Neutrophil (primary cell): ENCODE data around the gene FGF1.
A peak's percentile ranks its signal among the peaks of the same experiment; 100 is the strongest.

Experiments
- H3K27ac ChIP-seq: fragments of 200-600 bp; sonication (generic); 2 replicates; pipeline ENCODE4 v1.5.1; 2016; ENCODE audit warnings: mild to moderate bottlenecking, moderate library complexity
- H3K27me3 ChIP-seq: fragments of 200-600 bp; sonication (generic); 2 replicates; pipeline ENCODE4 v1.6.0; 2016; ENCODE audit warnings: mild to moderate bottlenecking
- H3K36me3 ChIP-seq: fragments of 200-600 bp; sonication (generic); 2 replicates; pipeline ENCODE4 v1.5.1; 2017
- H3K4me1 ChIP-seq, 2 experiments: fragments of 200-600 bp in 1 of 2; sonication (generic) in 1 of 2; 1 replicate in 1 of 2; 2 replicates in 1 of 2; pipeline versions ENCODE4 v1.5.1 to v1.6.1; 2013 to 2016; ENCODE audit warnings: low read depth in 1 of 2, low read length in 1 of 2, mild to moderate bottlenecking in 1 of 2, moderate library complexity in 1 of 2; ENCODE audit not compliant: control insufficient read depth in 1 of 2, insufficient read depth in 1 of 2
- H3K4me3 ChIP-seq, 2 experiments: fragments of 200-600 bp in 1 of 2; sonication (generic) in 1 of 2; 1 replicate in 1 of 2; 2 replicates in 1 of 2; pipeline ENCODE4 v1.5.1; 2013 to 2016; ENCODE audit warnings: low read depth in 1 of 2, low read length in 1 of 2, mild to moderate bottlenecking in 1 of 2, moderate library complexity in 1 of 2
- H3K9me3 ChIP-seq: fragments of 200-600 bp; sonication (generic); 2 replicates; pipeline ENCODE4 v1.5.1; 2016
- TF ChIP-seq, protein P1 (sequence below): fragments of 200-600 bp; sonication (generic); IDR thresholded peaks from 2 replicates; pipeline ENCODE4 v1.5.1; 2016; ENCODE audit warnings: antibody characterized with exemption

The FGF1 gene

GRCh38 chr5:142655339-142656267, 30.3 kb downstream of the FGF1 start:
- H3K27me3 ChIP-seq: peaks cover 26% of the 10 kb centered on the region
- H3K9me3 ChIP-seq: no peaks in the 10 kb centered on the region
- TF ChIP-seq, protein P1, sequence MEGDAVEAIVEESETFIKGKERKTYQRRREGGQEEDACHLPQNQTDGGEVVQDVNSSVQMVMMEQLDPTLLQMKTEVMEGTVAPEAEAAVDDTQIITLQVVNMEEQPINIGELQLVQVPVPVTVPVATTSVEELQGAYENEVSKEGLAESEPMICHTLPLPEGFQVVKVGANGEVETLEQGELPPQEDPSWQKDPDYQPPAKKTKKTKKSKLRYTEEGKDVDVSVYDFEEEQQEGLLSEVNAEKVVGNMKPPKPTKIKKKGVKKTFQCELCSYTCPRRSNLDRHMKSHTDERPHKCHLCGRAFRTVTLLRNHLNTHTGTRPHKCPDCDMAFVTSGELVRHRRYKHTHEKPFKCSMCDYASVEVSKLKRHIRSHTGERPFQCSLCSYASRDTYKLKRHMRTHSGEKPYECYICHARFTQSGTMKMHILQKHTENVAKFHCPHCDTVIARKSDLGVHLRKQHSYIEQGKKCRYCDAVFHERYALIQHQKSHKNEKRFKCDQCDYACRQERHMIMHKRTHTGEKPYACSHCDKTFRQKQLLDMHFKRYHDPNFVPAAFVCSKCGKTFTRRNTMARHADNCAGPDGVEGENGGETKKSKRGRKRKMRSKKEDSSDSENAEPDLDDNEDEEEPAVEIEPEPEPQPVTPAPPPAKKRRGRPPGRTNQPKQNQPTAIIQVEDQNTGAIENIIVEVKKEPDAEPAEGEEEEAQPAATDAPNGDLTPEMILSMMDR: peak; percentile 59
- no peaks in the 10 kb centered on the region for H3K36me3 ChIP-seq
- H3K27ac ChIP-seq: no peak overlapping the region
- H3K4me1 ChIP-seq: no peaks in the 10 kb centered on the region
- H3K4me3 ChIP-seq: no peak overlapping the region

- Histone ChIP-seq H3K4me3 (no peak overlapping the region), H3K9me3 (no peaks in the 10 kb centered on the region), H3K27me3 (peaks cover 26% of the 10 kb centered on the region), H3K27ac (no peak overlapping the region), H3K4me1 (no peaks in the 10 kb centered on the region), H3K36me3 (no peaks in the 10 kb centered on the region)
- TF ChIP-seq, protein P1: no peak
These were observed 31.3 kb downstream of the FGF1 start for GRCh38 chr5:142654578-142655058.

DNA sequence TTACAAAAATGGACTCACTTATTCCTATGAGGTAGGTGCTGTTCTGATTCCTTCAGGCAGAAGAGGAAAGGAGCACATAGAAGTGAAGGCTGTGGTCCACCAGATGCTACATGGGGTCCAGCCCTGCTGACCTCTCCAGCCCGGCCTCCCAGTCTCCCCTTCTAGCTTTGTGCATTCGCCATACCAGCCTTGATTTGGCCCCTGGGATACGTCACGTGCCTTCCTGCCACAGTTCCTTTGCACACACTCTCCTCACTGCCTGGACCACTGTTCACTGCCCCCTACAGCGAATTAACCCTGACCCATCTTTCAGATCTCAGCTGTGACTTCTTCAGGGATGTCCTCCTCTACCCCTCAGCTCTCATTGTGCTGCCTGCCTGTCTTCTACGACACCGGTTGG, 32.6 kb downstream of the FGF1 start:
- no peak overlapping the region for H3K4me3 ChIP-seq
- no peaks in the 10 kb centered on the region for H3K36me3 ChIP-seq
- no peaks in the 10 kb centered on the region for H3K4me1 ChIP-seq
- no peaks in the 10 kb centered on the region for H3K9me3 ChIP-seq
- TF ChIP-seq, protein P1: no peak
- peaks cover 26% of the 10 kb centered on the region for H3K27me3 ChIP-seq
- no peak overlapping the region for H3K27ac ChIP-seq

DNA sequence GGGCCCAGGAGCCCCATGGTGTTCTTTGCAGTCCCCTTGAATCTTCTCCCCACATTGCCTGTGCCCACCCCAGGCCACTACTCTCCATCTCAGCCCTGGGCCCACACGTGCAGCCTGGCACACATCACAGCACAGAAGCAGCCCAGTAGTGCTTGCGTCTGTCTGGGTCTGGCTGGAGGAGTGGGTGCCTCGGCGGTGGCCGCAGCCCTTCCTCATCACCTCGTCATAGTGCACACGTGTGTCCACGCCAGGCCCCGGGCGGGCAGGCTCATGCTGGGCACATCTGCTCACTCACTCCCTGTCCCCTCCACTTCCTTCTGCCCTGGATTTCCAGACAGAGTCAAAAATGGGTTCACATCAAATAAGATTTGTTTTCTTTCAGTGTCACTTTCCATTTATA, 33.3 kb downstream of the FGF1 start:
- Histone ChIP-seq H3K27ac (no peak overlapping the region), H3K4me1 (no peaks in the 10 kb centered on the region), H3K9me3 (no peaks in the 10 kb centered on the region), H3K27me3 (peaks cover 26% of the 10 kb centered on the region), H3K4me3 (no peak overlapping the region), H3K36me3 (no peaks in the 10 kb centered on the region)
- TF ChIP-seq, protein P1: no peak

DNA sequence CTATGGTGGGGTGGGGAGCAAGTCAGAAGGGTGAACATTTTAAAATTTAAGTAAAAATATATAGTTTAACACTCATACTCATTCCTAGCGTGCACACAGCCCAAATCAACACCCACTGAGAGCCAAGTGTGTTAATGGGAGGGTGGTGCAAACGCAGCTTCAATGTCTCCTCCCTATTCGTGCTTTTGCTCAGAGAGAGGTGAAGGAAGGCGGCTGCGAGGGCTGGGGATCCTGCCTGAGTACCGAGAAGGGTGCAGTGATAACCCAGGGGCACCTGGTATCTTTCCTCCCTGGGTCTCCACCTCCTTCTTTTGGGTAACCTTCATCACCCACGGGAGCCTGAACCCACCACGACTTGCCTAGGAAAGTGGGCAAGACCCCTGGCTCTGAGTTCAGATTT, 35.0 kb downstream of the FGF1 start:
- Histone ChIP-seq H3K27ac (no peak overlapping the region), H3K4me3 (no peak overlapping the region), H3K4me1 (no peaks in the 10 kb centered on the region), H3K27me3 (peaks cover 16% of the 10 kb centered on the region), H3K9me3 (no peaks in the 10 kb centered on the region), H3K36me3 (no peaks in the 10 kb centered on the region)
- TF ChIP-seq, protein P1: no peak
